ENCODE measurements around the gene OR5F1.

The OR5F1 gene

DNA sequence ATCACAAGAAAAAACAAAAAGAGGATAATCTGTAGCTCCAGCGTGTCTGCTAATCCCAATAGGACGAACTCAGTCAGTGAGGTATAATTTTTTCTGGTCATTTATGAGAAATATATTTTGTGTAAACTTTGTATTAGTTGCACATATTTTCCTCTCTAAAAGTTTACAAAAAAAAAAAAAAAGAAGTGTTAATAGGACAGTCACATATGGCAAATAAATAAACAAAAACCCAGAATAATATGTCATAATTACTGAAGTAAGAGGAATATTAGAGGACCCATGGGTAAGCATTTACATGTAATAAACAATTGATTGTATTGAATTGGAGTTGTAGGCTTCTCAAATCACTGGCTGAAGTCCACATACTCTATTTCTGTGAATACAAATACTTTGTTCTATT, at the start of gene OR5F1:
TSS of gene OR5F1 (minus strand) at position 101 of the 400 bp plus-strand sequence. CDS start at position 101, 0 bp downstream.
- Histone ChIP-seq H3K27ac (ENCODE audit: low read length) (no peak within 1 kb of the TSS), H3K4me1 (ENCODE audit: low read length) (no peaks in the 10 kb centered on the region), H3K4me3 (ENCODE audit: low read length) (no peak within 1 kb of the TSS), H3K79me2 (ENCODE audit: low read length) (no peaks in the 10 kb centered on the region), H3K36me3 (replicated peaks; ENCODE audit: low read depth, low read length) (no peaks in the 10 kb centered on the region), H4K20me1 (ENCODE audit: insufficient read depth, low read length) (no peaks in the 10 kb centered on the region), H3K4me2 (ENCODE audit: low read length) (no peak within 1 kb of the TSS), H3K27me3 (ENCODE audit: low read depth, low read length) (no peaks in the 10 kb centered on the region), H2AFZ (ENCODE audit: low read depth, low read length) (no peak within 1 kb of the TSS), H3K9ac (ENCODE audit: low read length) (no peak within 1 kb of the TSS), H3K9me3 (ENCODE audit: insufficient read depth, low read length) (no peaks in the 10 kb centered on the region)
- no peak for TF ChIP-seq CTCF (IDR thresholded peaks at IDR 0.05; ENCODE audit: low read depth, low read length)
- TF ChIP-seq EZH2phosphoT487 (IDR thresholded peaks at IDR 0.05; ENCODE audit: low read depth): no peak

DNA sequence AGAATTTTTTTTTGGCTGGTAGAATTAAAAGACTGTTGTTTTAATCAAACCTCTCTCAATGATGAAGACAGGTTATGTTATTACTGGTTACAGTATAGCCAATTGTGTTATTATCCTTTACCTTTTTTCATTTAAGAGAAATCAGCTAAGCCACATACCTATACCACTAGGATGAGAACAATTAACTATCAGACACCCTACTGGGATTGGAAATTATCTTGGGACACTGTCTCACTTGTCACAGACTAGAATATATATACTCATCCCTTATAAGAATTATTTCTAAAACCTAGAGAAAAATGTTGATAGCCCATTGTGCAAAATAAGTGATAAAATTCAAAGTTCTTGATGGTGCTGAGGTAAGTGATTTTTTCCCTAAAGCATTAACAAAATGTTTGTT, 32.9 kb upstream of the OR5F1 start, which contains the start of gene OR5AS1:
TSS of gene OR5AS1 (plus strand) at position 301 of the 400 bp plus-strand sequence. CDS start 2,765 bp downstream, outside the sequence.
- Histone ChIP-seq H3K4me1 (ENCODE audit: low read length) (no peaks in the 10 kb centered on the region), H4K20me1 (ENCODE audit: insufficient read depth, low read length) (no peaks in the 10 kb centered on the region), H3K9ac (ENCODE audit: low read length) (no peak within 1 kb of the TSS), H3K27me3 (ENCODE audit: low read depth, low read length) (no peaks in the 10 kb centered on the region), H3K4me2 (ENCODE audit: low read length) (no peak within 1 kb of the TSS), H3K9me3 (ENCODE audit: insufficient read depth, low read length) (no peaks in the 10 kb centered on the region), H3K4me3 (ENCODE audit: low read length) (no peak within 1 kb of the TSS), H3K27ac (ENCODE audit: low read length) (no peak within 1 kb of the TSS), H3K36me3 (replicated peaks; ENCODE audit: low read depth, low read length) (no peaks in the 10 kb centered on the region), H2AFZ (ENCODE audit: low read depth, low read length) (no peak within 1 kb of the TSS), H3K79me2 (ENCODE audit: low read length) (no peaks in the 10 kb centered on the region)
- TF ChIP-seq CTCF (IDR thresholded peaks at IDR 0.05; ENCODE audit: low read depth, low read length) (no peak), EZH2phosphoT487 (IDR thresholded peaks at IDR 0.05; ENCODE audit: low read depth) (no peak)

DNA sequence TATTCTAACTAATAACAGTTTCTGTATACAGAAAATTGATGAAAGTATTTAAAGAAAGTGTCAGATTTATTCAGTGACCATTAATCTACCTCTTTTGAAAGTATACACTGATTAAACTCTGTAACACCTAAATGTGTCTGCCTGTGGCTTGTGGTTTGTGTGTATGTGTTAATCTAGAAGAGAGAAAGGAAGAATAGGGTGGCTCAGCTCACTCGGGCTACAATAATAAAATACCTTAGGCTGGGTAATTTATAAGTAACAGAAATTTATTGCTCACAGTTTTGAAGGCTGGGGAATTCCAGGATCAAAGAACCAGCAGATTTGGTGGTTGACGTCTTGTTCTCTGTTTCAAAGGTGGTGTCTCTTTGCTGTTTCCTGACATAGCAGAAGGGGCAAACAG, 19.4 kb upstream of the OR5F1 start:
- TF ChIP-seq CTCF (IDR thresholded peaks at IDR 0.05; ENCODE audit: low read depth, low read length): no peak
- no peak for TF ChIP-seq EZH2phosphoT487 (IDR thresholded peaks at IDR 0.05; ENCODE audit: low read depth)
- Histone ChIP-seq H3K36me3 (replicated peaks; ENCODE audit: low read depth, low read length) (no peaks in the 10 kb centered on the region), H3K4me1 (ENCODE audit: low read length) (no peaks in the 10 kb centered on the region), H3K27me3 (ENCODE audit: low read depth, low read length) (no peaks in the 10 kb centered on the region), H3K4me3 (ENCODE audit: low read length) (no peak overlapping the region), H3K27ac (ENCODE audit: low read length) (no peak overlapping the region), H3K79me2 (ENCODE audit: low read length) (no peaks in the 10 kb centered on the region), H3K9me3 (ENCODE audit: insufficient read depth, low read length) (no peaks in the 10 kb centered on the region), H3K4me2 (ENCODE audit: low read length) (peak overlapping the region; percentile 7; the same call in 1 of the 2 replicates), H3K9ac (ENCODE audit: low read length) (no peak overlapping the region), H4K20me1 (ENCODE audit: insufficient read depth, low read length) (no peaks in the 10 kb centered on the region), H2AFZ (ENCODE audit: low read depth, low read length) (no peak overlapping the region)

GRCh38 chr11:56010716-56011115, 16.3 kb upstream of the OR5F1 start:
- Histone ChIP-seq H3K4me1 (ENCODE audit: low read length) (no peaks in the 10 kb centered on the region), H3K4me3 (ENCODE audit: low read length) (no peak overlapping the region), H2AFZ (ENCODE audit: low read depth, low read length) (no peak overlapping the region), H3K79me2 (ENCODE audit: low read length) (no peaks in the 10 kb centered on the region), H3K4me2 (ENCODE audit: low read length) (no peak overlapping the region), H3K27me3 (ENCODE audit: low read depth, low read length) (no peaks in the 10 kb centered on the region), H3K9ac (ENCODE audit: low read length) (no peak overlapping the region), H4K20me1 (ENCODE audit: insufficient read depth, low read length) (no peaks in the 10 kb centered on the region), H3K27ac (ENCODE audit: low read length) (no peak overlapping the region), H3K9me3 (ENCODE audit: insufficient read depth, low read length) (no peaks in the 10 kb centered on the region), H3K36me3 (replicated peaks; ENCODE audit: low read depth, low read length) (no peaks in the 10 kb centered on the region)
- no peak for TF ChIP-seq CTCF (IDR thresholded peaks at IDR 0.05; ENCODE audit: low read depth, low read length)
- TF ChIP-seq EZH2phosphoT487 (IDR thresholded peaks at IDR 0.05; ENCODE audit: low read depth): no peak

All from OCI-LY3 (cell line).